AG04449 (cell line): ENCODE results near the gene DIPK1C.

Experiments used
- CTCF ChIA-PET: fragments of 350-600 bp; formaldehyde crosslinking; extraction: SDS; loops from one replicate; lab custom pipeline; 2021; ENCODE audit warnings: antibody characterized with exemption; lab: Yijun Ruan, JAX
- POLR2A ChIA-PET: fragments of 400-600, 350-600 bp; formaldehyde crosslinking; extraction: SDS; loops from one replicate; lab custom pipeline; 2020; ENCODE audit warnings: antibody characterized with exemption, inconsistent platforms; lab: Yijun Ruan, JAX
- DNase-seq: peaks from one replicate; pipeline ENCODE4 v3.0.0-alpha.2; 2010; ENCODE audit warnings: low read depth, low spot score
- H3K4me3 ChIP-seq: 2 replicates; pipeline ENCODE4 v1.5.1; 2011; ENCODE audit warnings: low read depth, mild to moderate bottlenecking, control low read depth, low read length
- TF ChIP-seq, protein P1 (sequence below): IDR thresholded peaks from one replicate; pipeline ENCODE4 v1.5.1; 2011; ENCODE audit warnings: mild to moderate bottlenecking, moderate library complexity, low read length, control low read depth, inconsistent platforms; ENCODE audit not compliant: insufficient read depth; ENCODE audit errors: missing control alignments

The DIPK1C gene

GRCh38 chr18:74446178-74446577 lies 10.9 kb downstream of the DIPK1C start:
- TF ChIP-seq, protein P1, sequence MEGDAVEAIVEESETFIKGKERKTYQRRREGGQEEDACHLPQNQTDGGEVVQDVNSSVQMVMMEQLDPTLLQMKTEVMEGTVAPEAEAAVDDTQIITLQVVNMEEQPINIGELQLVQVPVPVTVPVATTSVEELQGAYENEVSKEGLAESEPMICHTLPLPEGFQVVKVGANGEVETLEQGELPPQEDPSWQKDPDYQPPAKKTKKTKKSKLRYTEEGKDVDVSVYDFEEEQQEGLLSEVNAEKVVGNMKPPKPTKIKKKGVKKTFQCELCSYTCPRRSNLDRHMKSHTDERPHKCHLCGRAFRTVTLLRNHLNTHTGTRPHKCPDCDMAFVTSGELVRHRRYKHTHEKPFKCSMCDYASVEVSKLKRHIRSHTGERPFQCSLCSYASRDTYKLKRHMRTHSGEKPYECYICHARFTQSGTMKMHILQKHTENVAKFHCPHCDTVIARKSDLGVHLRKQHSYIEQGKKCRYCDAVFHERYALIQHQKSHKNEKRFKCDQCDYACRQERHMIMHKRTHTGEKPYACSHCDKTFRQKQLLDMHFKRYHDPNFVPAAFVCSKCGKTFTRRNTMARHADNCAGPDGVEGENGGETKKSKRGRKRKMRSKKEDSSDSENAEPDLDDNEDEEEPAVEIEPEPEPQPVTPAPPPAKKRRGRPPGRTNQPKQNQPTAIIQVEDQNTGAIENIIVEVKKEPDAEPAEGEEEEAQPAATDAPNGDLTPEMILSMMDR: no peak
- no peak overlapping the region for H3K4me3 ChIP-seq
- ChIA-PET POLR2A (no interaction called here), CTCF (no interaction called here)
- no peak for DNase-seq

DNA sequence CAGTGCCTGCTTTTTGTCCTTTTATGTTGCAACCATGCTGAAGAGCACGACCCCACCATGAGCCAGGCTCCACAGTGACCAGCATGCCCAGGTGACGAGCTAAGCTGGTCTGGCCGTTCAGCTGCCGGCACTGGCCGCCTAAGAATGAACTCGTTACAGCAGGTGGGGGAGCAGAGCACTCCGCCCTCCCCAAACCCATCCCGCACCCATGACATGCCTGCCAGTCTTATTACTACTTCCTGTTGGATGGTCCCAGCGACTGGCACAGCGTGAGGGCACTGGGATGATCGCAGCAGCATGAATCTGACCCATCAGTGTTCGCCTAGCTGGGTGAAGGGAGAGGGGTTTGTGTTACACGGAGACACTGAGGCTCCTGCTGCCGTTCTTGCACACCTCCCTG lies 11.5 kb downstream of the DIPK1C start:
- ChIA-PET POLR2A (no interaction called here), CTCF (no interaction called here)
- no peak overlapping the region for H3K4me3 ChIP-seq
- DNase-seq: no peak
- TF ChIP-seq, protein P1: no peak

DNA sequence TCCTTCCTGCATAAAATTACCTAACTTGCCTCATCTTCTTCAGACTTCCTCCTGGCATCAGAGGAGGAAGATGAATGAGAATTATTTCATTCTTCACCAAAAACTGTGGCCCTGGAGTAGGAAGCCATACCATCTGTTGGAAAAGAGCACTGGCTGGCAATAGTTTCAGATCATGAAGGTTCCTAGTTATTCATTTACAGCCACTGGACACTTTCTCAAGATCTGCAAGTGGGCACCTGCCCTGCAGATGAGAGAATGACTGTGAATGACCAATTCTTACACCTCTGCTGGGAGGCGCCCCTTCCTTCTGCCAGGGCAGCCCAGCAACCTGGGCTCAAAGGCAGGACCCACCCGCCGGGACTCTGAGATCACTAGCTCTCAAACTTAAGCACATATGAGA lies 13.0 kb downstream of the DIPK1C start:
- POLR2A ChIA-PET: no interaction called here
- TF ChIP-seq, protein P1: no peak
- CTCF ChIA-PET: no interaction called here
- no peak overlapping the region for H3K4me3 ChIP-seq
- no peak for DNase-seq

GRCh38 chr18:74440808-74441427 lies 16.2 kb downstream of the DIPK1C start:
- ChIA-PET CTCF (no interaction called here), POLR2A (no interaction called here)
- H3K4me3 ChIP-seq: no peak overlapping the region
- TF ChIP-seq, protein P1: no peak
- no peak for DNase-seq

- no peak for DNase-seq
- POLR2A ChIA-PET: no interaction called here
- CTCF ChIA-PET: no interaction called here
- TF ChIP-seq, protein P1: no peak
- H3K4me3 ChIP-seq: no peak overlapping the region
These were observed 19.0 kb downstream of the DIPK1C start for GRCh38 chr18:74438091-74438490.

- DNase-seq: no peak
- no peak overlapping the region for H3K4me3 ChIP-seq
- ChIA-PET POLR2A (no interaction called here), CTCF (no interaction called here)
- TF ChIP-seq, protein P1: no peak
These were observed 20.8 kb downstream of the DIPK1C start for GRCh38 chr18:74436158-74436769.
